Hepatocyte (in vitro differentiated cells): ENCODE results near the gene ARHGAP42. TPM values are rescaled to one million over a fixed set of nuclear protein-coding genes. Genes with fewer than 3 reads are reported as not detected.
"Not testable (repeated sequence)": the region's sequence is repeated elsewhere in the genome, so short reads cannot be mapped to it uniquely, and the experiment has no call there.

ENCODE experiments used
- DNase-seq: peaks from one replicate; pipeline ENCODE4 v3.0.0-alpha.2; 2016; ENCODE audit warnings: low spot score
- H2AFZ ChIP-seq: fragments of 200-600 bp; sonication (generic); 2 replicates; pipeline ENCODE4 v1.6.0; 2016; ENCODE audit warnings: antibody characterized with exemption, mild to moderate bottlenecking
- H3K27ac ChIP-seq: fragments of 200-600 bp; sonication (generic); 2 replicates; pipeline ENCODE4 v1.5.1; 2016; ENCODE audit warnings: mild to moderate bottlenecking
- H3K27me3 ChIP-seq: fragments of 200-600 bp; sonication (generic); 2 replicates; pipeline ENCODE4 v1.6.1; 2016
- H3K36me3 ChIP-seq: fragments of 200-600 bp; sonication (generic); replicated peaks from 2 replicates; pipeline ENCODE4 v1.5.1; 2016; ENCODE audit warnings: low read depth; ENCODE audit not compliant: insufficient read depth
- H3K4me1 ChIP-seq: fragments of 200-600 bp; sonication (generic); 2 replicates; pipeline ENCODE4 v1.5.1; 2016; ENCODE audit warnings: mild to moderate bottlenecking, moderate library complexity; ENCODE audit not compliant: insufficient read depth
- H3K4me2 ChIP-seq: fragments of 200-600 bp; sonication (generic); 2 replicates; pipeline ENCODE4 v1.6.0; 2016
- H3K4me3 ChIP-seq: fragments of 200-600 bp; sonication (generic); 2 replicates; pipeline ENCODE4 v1.5.1; 2016; ENCODE audit warnings: mild to moderate bottlenecking
- H3K79me2 ChIP-seq: fragments of 200-600 bp; sonication (generic); 2 replicates; pipeline ENCODE4 v1.6.0; 2017; ENCODE audit warnings: mild to moderate bottlenecking
- H3K9me2 ChIP-seq: fragments of 200-600 bp; sonication (generic); replicated peaks from 2 replicates; pipeline ENCODE4 v1.6.0; 2017; ENCODE audit warnings: mild to moderate bottlenecking; ENCODE audit not compliant: insufficient read depth
- H3K9me3 ChIP-seq: fragments of 200-600 bp; sonication (generic); 2 replicates; pipeline ENCODE4 v1.5.1; 2016; ENCODE audit warnings: low read depth, mild to moderate bottlenecking
- H4K20me1 ChIP-seq: fragments of 200-600 bp; sonication (generic); 2 replicates; pipeline ENCODE4 v1.6.0; 2016; ENCODE audit warnings: mild to moderate bottlenecking; ENCODE audit not compliant: insufficient read depth, poor library complexity, severe bottlenecking
- EZH2 ChIP-seq: fragments of 200-600 bp; sonication (generic); IDR thresholded peaks from 2 replicates; pipeline ENCODE4 v1.6.1; 2016; ENCODE audit warnings: antibody characterized with exemption, mild to moderate bottlenecking, borderline replicate concordance
- EZH2phosphoT487 ChIP-seq: fragments of 200-600 bp; sonication (generic); IDR thresholded peaks from one replicate; pipeline ENCODE4 v1.6.1; 2018; ENCODE audit warnings: antibody characterized with exemption, mild to moderate bottlenecking, low read depth, moderate library complexity; ENCODE audit not compliant: unreplicated experiment, severe bottlenecking
- WGBS: methylation state at CpG from one replicate; pipeline ENCODE4 v1.1.6; 2016; ENCODE audit warnings: low lambda C conversion rate; ENCODE audit errors: missing lambda C conversion rate; 5-methylcytosine and 5-hydroxymethylcytosine counted together
- polyA plus RNA-seq: library from polyadenylated mRNA; unstranded; fragments of >200 nt; fragmentation: Nextera tagmentation; extraction: Ambion mirVana; gene quantifications from 2 replicates; pipeline ENCODE4 v1.2.1, GENCODE V29; 2016
- total RNA-seq: library from RNA; depleted of rRNA; stranded (reverse); fragments of >200 nt; gene quantifications from 2 replicates; pipeline ENCODE4 v1.2.3, GENCODE V29; 2014
- TF ChIP-seq, protein P1 (sequence below): fragments of 200-600 bp; sonication (generic); IDR thresholded peaks from 2 replicates; pipeline ENCODE4 v1.5.1; 2016; ENCODE audit warnings: antibody characterized with exemption, mild to moderate bottlenecking; ENCODE audit not compliant: poor library complexity

The ARHGAP42 gene
- total and polyA plus RNA-seq, 2 experiments from 2014 or later = 8.7 to 26.5 TPM

GRCh38 chr11:100890789-100891188 lies 203.7 kb downstream of the ARHGAP42 start:
- DNase-seq = peak; percentile 12
- Histone ChIP-seq H3K79me2 (no peaks in the 10 kb centered on the region), H3K4me2 (no peak overlapping the region), H3K4me3 (no peak overlapping the region), H4K20me1 (no peaks in the 10 kb centered on the region), H3K9me3 (no peaks in the 10 kb centered on the region), H3K27me3 (no peaks in the 10 kb centered on the region), H3K27ac (peak overlapping the region; percentile 44), H3K4me1 (no peaks in the 10 kb centered on the region), H2AFZ (no peak overlapping the region), H3K36me3 (no peaks in the 10 kb centered on the region), H3K9me2 (no peaks in the 10 kb centered on the region)
- TF ChIP-seq, protein P1, sequence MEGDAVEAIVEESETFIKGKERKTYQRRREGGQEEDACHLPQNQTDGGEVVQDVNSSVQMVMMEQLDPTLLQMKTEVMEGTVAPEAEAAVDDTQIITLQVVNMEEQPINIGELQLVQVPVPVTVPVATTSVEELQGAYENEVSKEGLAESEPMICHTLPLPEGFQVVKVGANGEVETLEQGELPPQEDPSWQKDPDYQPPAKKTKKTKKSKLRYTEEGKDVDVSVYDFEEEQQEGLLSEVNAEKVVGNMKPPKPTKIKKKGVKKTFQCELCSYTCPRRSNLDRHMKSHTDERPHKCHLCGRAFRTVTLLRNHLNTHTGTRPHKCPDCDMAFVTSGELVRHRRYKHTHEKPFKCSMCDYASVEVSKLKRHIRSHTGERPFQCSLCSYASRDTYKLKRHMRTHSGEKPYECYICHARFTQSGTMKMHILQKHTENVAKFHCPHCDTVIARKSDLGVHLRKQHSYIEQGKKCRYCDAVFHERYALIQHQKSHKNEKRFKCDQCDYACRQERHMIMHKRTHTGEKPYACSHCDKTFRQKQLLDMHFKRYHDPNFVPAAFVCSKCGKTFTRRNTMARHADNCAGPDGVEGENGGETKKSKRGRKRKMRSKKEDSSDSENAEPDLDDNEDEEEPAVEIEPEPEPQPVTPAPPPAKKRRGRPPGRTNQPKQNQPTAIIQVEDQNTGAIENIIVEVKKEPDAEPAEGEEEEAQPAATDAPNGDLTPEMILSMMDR = no peak
- TF ChIP-seq EZH2 (no peak), EZH2phosphoT487 (no peak)
- WGBS = 77% methylated on average over 3 of the region's 3 CpGs

GRCh38 chr11:100892886-100893285 lies 205.8 kb downstream of the ARHGAP42 start:
- Histone ChIP-seq H3K9me3 (no peaks in the 10 kb centered on the region), H3K4me3 (no peak overlapping the region), H3K4me2 (no peak overlapping the region), H3K9me2 (no peaks in the 10 kb centered on the region), H3K4me1 (no peaks in the 10 kb centered on the region), H2AFZ (no peak overlapping the region), H4K20me1 (no peaks in the 10 kb centered on the region), H3K27me3 (no peaks in the 10 kb centered on the region), H3K79me2 (no peaks in the 10 kb centered on the region), H3K36me3 (no peaks in the 10 kb centered on the region), H3K27ac (no peak overlapping the region)
- TF ChIP-seq, protein P1 = no peak
- TF ChIP-seq EZH2phosphoT487 = no peak
- DNase-seq = no peak
- WGBS = 71% methylated on average over 1 of the region's 1 CpG

DNA sequence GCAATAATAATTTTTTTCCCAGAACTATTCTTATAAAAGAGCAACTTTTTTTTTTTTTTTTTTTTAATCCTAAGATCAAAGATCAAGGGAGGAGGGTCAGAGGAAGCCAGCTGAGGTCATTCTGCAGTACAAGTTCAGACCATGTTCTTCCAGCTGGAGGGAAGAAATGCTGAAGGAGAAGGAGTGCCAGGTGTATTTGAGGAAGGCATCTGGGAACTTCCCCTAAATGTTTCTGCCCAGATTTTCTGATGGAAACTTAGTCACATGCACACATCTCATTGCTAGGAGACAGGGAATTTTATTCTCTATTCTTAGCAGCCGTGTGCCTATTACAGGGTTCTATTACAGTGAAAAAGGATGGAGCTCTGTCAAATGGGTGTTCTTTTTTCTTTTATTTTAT lies 208.4 kb downstream of the ARHGAP42 start:
- no peaks in the 10 kb centered on the region for H3K27me3 ChIP-seq
- H2AFZ ChIP-seq = no peak overlapping the region
- no peak overlapping the region for H3K4me3 ChIP-seq
- H3K4me2 ChIP-seq = no peak overlapping the region
- H4K20me1 ChIP-seq = no peaks in the 10 kb centered on the region
- H3K9me3 ChIP-seq = no peaks in the 10 kb centered on the region
- peaks cover 7% of the 10 kb centered on the region for H3K79me2 ChIP-seq
- H3K27ac ChIP-seq = no peak overlapping the region
- no peaks in the 10 kb centered on the region for H3K9me2 ChIP-seq
- 100% methylated on average over 1 of the region's 1 CpG for WGBS
- H3K36me3 ChIP-seq = no peaks in the 10 kb centered on the region
- no peaks in the 10 kb centered on the region for H3K4me1 ChIP-seq
- TF ChIP-seq EZH2 (no peak), EZH2phosphoT487 (no peak)
- TF ChIP-seq, protein P1 = no peak
- DNase-seq = no peak

GRCh38 chr11:100895976-100896375 lies 208.9 kb downstream of the ARHGAP42 start:
- H3K27me3 ChIP-seq, H3K4me3 ChIP-seq, H3K36me3 ChIP-seq, H3K9me2 ChIP-seq, H3K9me3 ChIP-seq, H3K4me1 ChIP-seq, H2AFZ ChIP-seq, H4K20me1 ChIP-seq, H3K79me2 ChIP-seq, H3K27ac ChIP-seq, DNase-seq, H3K4me2 ChIP-seq: not testable (repeated sequence)
- 94% methylated on average over 1 of the region's 1 CpG for WGBS

DNA sequence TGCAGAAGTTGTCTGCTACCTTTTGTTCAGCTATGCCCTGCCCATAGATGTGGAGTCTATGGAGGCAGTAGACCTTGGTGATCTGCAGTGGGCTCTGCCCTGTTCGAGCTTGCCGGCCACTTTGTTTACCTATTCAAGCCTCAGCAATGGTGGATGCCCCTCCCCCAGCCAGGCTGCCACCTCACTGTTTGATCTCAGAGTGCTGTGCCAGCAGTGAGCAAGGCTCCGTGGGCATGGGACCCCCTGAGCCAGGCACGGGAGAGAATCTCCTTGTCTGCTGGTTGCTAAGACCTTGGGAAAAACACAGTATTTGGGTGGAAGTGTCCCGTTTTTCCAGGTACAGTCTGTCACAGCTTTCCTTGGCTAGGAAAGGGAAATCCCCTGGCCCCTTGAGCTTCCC lies 214.4 kb downstream of the ARHGAP42 start:
- H3K27ac ChIP-seq, H3K36me3 ChIP-seq, H3K9me3 ChIP-seq, H3K9me2 ChIP-seq, H3K4me3 ChIP-seq, DNase-seq, H3K4me2 ChIP-seq, H3K4me1 ChIP-seq, H2AFZ ChIP-seq, H4K20me1 ChIP-seq, H3K27me3 ChIP-seq, H3K79me2 ChIP-seq: not testable (repeated sequence)
- 87% methylated on average over 5 of the region's 5 CpGs for whole genome bisulfite sequencing
